ENCODE data around the gene SETSIP. TPM values are rescaled to one million over a fixed set of nuclear protein-coding genes. Genes with fewer than 3 reads are reported as not detected.
"Not testable (repeated sequence)": the region's sequence is repeated elsewhere in the genome, so short reads cannot be mapped to it uniquely, and the experiment has no call there.

The SETSIP gene, protein sequence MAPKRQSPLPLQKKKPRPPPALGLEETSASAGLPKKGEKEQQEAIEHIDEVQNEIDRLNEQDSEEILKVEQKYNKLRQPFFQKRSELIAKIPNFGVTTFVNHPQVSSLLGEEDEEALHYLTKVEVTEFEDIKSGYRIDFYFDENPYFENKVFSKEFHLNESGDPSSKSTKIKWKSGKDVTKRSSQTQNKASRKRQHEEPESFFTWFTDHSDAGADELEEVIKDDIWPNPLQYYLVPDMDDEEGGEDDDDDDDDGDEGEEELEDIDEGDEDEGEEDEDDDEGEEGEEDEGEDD
- under 0.01 and 0.20 TPM in 2 replicates for total RNA-seq

DNA sequence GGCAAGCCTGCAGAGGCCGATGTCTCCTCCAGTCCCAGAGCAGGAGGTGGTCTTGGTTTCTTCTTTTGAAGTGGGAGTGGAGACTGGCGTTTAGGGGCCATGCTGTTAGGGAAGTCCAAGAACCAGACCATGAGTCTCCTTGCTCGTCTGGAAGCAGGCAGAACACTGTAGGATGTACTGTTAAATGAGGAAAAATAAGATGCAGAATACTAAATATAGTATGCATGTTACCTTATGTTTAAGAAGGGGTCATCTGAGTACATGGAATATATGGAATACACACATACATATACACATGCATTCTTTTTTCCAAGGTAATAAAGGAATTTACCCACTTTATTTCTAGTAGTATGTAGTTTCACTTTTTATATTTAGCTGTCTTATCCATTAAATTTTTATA lies at the start of gene SETSIP:
TSS of gene SETSIP (minus strand) at position 101 of the 400 bp plus-strand sequence. CDS start at position 101, 0 bp downstream.
- DNase-seq (ENCODE audit: low read depth in 2 of 2) = no peak

DNA sequence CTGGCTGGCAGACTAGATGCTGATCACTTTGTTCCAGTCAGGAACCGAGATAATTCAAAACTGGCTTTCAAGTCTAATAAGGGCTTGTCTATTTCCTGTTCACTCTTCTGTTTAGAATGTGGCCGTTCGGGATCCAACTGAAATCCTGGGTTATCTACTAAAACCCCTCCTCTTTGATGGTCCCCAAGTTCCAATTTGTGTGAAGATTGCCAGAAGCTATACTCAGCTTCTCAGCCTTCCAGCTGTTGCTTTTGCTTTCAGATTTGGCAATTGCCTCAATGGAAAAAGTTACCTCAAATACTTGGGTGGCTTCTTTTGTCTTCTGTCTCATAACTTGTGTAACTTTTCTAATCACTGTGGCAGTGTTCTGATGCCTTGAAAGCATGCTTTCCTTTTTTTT lies 48.7 kb upstream of the SETSIP start:
- DNase-seq (ENCODE audit: low read depth in 2 of 2) = peak in 1 of 2 donors; percentile 33

DNA sequence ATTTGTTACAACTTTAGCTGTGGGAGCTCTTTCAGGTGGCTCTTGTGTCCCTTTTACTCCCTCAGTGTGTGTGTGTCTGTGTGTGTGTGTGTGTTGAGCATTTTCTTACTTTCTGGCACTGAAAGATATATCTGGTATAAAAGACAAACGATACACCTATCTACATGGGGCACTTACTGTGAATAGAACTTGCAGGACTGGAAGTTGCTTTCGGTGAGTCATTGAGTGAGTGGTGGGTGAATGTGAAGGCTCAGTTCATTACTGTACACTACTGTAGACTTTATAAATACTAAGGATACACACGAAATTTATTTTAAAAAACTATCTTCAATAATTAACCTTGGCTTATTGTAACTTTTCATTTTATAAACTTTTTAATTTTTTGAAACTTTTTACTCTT lies 43.6 kb upstream of the SETSIP start:
- DNase-seq (ENCODE audit: low read depth in 2 of 2) = no peak

DNA sequence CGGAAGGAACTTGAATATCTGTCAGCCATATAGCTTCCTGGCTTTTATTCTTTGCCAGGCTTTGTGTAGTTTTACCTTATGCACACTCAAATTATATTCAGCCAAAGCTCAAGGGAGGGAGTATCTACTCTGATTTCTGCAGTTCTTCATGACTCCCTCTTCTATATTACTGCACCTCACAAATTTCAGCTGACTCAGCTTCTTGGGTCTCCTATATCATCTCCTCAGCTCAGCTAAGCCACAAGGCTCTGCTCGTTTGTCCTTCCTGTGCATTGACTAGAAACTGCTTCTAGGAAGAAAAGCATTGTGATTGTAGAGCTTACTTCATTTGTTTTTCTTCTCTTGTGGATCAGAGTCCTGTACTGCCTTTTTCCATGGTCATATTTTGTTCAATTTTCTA lies 42.3 kb upstream of the SETSIP start:
- peak in 1 of 2 donors; percentile 8 for DNase-seq (ENCODE audit: low read depth in 2 of 2)

DNA sequence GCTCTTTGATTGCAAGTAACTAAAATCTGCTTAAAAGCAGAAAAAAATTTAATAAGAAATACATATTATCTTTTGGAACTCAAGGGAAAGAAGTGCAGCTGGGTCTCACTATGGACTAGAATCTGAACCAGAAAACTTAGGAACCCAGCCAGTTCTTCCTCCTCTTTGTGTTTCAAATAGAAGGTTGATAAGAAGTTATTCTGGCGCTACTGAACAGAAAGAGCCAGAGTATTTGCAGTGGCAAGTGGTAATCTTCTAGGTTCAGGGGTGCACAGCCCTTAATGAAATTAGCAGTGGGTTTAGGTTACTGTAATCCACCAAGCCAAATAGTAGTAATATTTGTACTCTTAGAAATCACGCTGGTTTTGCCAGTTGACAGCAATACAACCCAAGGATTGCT lies 33.4 kb upstream of the SETSIP start:
- no peak for DNase-seq (ENCODE audit: low read depth in 2 of 2)

DNA sequence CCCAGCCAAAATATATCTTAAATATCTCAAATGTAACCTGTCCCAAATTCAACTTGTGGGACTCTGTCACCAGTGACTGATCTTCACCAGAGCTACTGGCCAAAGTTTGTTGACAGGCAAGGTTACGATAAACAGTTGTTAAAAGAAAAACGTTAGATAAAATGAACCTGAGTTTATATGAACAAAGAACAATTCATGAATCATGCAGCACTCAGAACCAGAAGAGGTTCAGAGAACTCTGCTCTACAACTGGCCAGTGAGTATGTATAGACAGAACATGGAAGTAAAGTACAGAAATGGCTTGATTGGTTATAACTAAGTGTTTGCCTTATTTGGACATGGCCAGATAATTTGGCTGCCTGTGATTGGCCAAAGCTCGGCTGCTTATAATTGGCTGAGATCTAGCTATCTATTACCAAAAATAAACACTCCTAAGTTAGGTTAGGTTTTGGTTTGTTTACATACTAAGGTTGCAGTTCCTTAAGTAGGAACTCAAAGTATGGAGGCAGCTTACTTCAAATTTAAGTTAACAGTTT lies 30.4 kb upstream of the SETSIP start:
- DNase-seq (ENCODE audit: low read depth in 2 of 2) = no peak

DNA sequence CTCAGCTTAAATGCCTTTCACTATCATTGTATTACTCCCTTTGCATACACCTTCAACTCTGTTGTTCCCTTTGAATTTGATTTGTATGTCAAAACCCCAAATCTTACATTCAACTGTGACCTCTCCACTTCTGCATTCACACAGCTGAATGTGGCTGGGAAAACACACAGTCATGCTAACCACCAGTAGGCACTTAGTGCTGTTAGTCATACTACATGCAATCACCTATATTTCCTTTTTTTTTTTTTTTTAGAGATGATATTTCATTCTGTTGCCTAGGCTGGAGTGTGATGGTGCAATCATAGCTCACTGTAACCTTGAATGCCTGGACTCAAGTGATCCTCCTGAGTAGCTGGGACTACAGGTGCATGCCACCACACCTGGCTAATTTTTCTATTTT lies 21.1 kb upstream of the SETSIP start:
- no peak for DNase-seq (ENCODE audit: low read depth in 2 of 2)

DNA sequence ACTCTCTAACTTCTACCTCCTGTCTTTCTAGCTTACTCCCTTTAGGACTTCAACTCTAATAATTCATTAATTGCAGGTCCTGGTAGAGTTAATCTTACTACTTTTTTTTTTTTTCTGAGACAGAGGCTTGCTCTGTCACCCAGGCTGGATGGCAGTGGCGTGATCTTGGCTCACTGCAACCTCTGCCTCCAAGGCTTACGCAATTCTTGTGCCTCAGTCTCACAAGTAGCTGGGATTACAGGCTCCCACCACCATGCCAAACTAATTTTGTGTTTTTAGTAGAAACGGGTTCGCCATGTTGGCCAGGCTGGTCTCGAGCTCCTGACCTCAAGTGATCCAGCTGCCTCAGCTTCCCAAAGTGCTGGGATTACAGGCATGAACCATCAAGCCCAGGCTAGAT lies 20.7 kb upstream of the SETSIP start:
- DNase-seq (ENCODE audit: low read depth in 2 of 2) = no peak

DNA sequence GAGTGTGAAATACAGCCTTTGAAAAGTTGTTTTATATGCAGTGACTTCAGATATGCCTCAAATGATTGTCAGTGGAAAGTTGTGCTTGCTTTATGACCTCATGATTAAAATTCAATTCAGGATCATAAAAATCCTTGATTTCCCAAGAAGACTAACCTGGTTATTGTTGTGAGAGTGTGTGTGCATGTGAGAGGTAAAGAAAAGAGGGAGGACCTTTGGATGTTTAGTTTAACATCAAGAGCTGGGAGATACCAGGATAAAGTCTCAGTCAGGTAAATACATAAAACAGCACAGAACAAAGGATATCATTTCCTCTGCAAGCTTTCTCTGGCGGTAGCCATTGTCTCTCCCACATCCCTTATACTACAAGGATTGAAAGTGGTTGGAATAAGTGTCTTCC lies 19.4 kb upstream of the SETSIP start:
- no peak for DNase-seq (ENCODE audit: low read depth in 2 of 2)

DNA sequence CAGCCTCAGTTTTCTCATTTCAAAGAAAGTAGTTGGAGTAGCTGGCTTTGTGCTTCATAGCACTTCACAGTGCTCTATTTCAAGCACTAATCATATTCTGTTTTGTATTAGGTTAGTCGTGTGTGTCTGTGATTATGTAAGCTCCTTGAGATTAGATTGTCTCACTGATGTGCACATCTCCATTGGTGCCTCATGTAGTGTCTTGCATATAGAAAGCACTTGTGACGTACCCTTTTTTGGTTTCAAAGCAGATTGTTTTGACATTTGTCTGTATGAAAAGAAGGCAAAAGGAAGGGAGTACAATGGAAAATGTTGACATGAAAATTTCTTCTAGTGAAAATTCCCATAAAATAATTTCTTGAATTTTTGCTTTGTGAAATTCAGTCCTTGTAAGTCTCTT lies 18.9 kb upstream of the SETSIP start:
- DNase-seq (ENCODE audit: low read depth in 2 of 2) = no peak

DNA sequence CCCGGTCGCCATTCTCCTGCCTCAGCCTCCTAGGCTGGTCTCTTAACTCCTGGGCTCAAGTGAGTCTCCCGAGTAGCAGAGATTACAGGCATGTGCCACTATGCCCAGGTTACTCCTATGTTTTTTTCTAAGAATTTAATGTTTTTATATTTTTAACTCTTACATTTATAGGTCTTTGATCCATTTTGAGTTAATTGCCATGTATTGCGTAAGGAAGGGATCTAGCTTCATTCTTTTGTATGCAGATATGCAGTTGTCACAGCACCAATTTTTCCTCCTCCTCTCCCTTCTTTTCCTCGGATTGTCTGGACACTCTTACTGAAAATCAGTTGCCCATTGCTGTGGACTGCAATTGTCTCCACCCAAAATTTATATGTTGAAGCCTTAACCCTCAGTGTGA lies 16.4 kb upstream of the SETSIP start:
- no peak for DNase-seq (ENCODE audit: low read depth in 2 of 2)

DNA sequence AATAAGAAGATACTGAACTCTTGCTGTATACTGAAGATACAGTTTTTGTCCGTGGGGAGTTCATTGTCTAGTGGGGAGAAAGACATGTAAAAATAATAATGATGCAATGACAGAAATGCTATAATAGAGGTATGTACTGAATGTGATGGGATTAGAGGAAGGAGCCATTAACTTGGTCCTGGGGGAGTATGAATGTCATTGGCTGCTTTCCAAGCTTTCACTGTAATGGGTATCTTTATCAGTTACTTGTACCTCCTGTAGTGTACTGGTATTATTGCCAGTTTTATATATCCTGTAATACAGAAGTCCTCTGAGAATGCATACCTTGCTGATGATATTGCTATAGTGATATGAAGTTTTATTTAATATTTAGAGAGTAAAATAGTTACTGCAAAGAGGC lies 12.3 kb upstream of the SETSIP start:
- no peak for DNase-seq (ENCODE audit: low read depth in 2 of 2)

DNA sequence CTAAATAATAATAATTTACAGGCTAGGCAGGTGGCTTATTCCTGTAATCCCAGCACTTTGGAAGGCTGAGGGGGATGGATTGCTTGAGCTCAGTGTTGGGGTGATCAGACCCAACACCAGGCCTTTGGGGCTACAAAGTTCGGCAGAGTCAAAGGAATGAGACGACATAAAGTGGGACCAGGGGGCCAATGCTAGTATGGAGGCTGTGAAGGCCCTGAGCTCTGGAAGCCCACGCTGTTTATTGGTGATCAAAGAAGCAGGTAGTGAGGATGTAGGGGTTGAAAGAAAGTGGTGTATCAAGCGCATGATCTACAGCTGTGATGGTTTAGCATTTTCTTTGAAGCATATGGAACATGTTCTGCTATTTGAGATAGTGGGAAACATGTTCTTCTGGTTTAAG lies 10.5 kb upstream of the SETSIP start:
- DNase-seq (ENCODE audit: low read depth in 2 of 2) = peak in 1 of 2 donors; percentile 4

DNA sequence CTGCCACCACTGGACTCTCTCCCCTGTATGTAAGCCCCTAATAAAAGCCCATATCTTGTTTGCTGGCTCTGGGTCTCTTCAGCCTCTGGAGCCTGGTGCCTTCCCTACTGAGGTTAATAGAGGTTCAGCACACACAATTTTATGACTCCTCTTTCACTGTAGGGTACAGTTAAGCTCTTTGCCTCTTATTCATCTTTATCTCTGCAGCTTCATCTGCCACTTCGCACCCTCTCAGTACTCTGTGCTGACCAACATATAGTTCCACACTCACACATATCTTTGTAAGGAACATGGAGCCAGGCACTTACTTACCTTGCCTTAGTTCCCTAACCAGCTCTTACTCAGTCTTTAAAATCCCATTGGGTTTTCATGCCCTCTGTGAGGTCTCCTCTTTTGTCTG lies 9.4 kb upstream of the SETSIP start:
- no peak for DNase-seq (ENCODE audit: low read depth in 2 of 2)

DNA sequence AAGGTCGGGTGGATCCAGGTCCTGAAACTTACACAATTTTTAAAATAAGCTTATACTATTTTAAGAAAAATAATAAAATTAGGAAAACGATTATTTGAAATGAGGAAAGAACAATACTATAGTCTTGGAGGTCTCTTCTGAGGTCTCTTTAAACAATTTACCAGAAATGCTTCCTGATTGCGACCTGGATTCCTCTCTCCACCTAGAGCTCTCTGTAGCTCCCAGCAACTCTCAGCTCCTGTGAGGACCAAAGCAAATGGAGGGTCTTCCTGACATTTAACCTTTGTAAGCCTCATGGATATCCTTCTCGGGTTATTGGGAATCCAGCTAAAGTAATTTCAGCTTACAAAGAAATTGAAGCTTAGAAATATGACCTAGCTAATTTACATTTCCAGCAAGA lies 5.8 kb upstream of the SETSIP start:
- DNase-seq (ENCODE audit: low read depth in 2 of 2) = no peak

DNA sequence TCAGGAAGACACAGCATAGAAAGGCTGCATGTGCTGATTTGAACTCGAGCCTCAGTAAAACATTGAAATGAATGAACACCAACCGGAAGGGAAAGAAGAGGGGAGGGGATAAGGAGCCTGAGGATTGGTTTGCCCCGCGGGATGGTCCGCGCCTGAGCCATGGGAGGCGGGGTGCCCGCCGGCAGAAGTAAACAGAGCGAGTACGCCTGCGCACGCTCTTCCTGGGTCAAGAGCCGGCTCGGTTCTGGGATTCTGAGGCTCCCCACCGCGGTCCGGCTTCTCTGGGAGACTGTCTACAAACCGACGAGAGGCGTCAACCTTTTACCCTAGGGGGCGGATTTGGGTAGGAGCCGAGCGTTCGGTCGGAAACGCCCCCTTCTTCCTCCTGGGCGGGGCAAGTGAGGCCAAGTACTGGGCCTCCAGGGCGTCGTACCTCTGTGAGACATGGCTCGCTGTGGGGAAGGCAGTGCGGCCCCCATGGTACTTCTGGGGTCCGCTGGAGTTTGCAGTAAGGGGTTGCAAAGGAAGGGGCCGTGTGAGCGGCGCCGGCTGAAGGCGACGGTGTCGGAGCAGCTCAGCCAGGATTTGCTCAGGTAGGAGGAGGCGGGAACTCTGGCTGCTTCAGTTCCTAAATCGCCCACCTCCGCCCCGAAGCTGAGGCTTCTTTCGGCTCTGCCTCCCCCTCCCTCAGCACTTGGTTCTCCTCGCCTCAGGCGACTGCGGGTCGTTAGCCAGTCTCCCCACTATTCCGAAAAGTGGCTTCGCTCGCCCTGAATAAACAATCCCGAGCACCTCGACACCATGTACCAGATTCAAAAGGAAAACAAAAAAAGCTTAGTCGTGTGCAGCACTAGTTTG lies 5.1 kb upstream of the SETSIP start, which contains the start of gene BTBD8:
TSS of gene BTBD8 (plus strand) at position 218 of the 858 bp plus-strand sequence. CDS start at position 445, 227 bp downstream.
- DNase-seq (ENCODE audit: low read depth in 2 of 2) = peak; percentile 51 to 58

DNA sequence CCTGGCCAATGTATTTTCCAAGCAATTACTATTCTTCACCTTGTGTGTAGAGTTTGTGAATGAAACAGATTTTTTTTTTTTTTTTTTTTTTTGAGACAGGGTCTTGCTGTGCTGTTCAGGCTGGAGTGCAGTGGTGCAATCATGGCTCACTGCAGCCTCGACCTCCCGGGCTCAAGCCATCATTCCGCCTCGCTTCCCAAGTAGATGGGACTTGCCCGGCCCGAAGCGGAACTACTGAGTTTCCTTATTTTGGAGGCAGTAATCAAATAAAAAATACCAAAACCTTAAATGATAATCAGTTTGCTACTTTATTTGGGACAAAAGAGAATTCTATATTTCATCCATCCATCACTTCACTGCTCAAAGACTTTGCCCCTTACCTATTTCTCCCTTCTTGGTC lies 4.2 kb upstream of the SETSIP start:
- DNase-seq (ENCODE audit: low read depth in 2 of 2) = no peak

DNA sequence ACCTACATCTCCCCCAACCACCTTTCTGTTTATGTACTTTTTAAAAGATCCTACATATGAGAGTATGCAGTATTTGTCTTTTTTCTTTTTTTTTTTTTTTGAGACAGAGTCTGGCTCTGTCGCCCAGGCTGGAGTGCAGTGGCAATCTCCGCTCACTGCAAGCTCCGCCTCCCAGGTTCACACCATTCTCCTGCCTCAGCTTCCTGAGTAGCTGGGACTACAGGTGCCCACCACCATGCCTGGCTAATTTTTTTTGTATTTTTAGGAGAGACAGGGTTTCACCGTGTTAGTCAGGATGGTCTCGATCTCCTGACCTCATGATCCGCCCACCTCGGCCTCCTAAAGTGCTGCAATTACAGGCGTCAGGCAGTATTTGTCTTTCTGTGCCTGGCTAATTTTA lies 2.9 kb upstream of the SETSIP start:
- not testable (repeated sequence) for DNase-seq (ENCODE audit: low read depth in 2 of 2)

DNA sequence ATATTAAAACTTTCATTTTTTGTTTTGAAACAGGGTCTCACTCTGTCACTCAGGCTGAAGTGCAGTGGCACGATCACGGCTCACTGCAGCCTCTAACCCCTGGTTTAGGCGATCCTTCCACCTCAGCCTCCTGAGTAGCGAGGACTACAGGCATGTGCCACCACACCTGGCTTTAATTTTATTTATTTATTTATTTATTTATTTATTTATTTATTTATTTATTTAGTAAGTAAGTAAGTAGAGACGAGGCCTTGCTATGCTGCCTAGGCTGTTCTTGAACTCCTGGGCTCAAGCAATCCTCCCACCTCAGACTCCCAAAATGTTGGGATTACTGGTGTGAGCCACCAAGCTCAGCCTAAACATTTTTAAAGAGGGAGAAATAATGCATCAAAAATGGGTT lies 1.2 kb upstream of the SETSIP start:
- no peak for DNase-seq (ENCODE audit: low read depth in 2 of 2)

DNA sequence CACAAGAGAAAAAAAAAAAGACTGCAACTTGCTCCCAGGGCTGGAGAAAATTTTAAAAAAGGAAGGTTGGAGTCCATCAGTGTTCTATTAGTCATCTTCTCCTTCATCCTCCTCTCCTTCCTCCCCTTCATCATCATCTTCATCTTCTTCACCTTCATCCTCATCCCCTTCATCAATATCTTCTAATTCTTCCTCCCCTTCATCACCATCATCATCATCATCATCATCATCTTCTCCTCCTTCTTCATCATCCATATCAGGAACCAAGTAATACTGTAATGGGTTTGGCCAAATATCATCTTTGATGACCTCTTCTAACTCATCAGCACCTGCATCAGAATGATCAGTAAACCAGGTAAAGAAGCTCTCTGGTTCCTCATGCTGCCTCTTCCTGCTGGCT lies 765 bp downstream of the SETSIP start:
- DNase-seq (ENCODE audit: low read depth in 2 of 2) = not testable (repeated sequence)

DNA sequence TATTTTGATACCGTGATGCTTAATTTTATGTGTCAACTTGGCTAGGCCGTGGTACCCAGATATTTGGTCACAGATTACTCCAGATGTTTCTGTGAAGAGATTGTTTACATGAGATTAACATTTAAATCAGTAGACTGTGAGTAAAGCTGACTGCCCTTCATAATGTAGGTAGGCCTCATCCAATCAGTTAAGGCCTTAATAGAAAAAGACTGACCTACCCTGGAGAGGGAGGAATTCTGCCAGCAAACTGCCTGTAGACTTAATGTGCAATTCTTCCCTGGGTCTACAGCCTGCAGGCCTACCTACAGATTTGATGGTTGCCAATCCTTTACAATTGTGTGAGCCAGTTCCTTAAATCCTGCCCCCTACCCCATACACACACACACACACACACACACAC lies 4.3 kb downstream of the SETSIP start:
- DNase-seq (ENCODE audit: low read depth in 2 of 2) = no peak

DNA sequence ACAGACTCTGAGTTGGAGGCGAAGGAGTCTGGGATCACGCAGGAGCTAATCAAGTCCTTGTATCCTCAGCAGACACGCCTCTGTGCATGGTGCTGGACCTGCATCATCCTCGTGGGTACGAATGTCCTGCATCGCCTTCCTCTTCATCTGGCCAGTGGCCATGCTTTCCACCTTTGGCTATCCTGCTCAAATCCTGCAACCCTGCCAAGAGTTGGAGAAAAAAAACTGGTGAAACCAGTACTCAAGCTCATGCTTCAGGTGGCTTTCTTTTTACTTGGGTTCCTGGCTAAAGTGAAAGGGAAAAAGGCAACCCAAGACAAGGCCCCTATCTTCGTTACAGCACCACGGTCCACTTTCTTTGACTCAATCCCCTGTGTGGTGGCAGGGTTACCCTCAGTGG lies 8.9 kb downstream of the SETSIP start:
- DNase-seq (ENCODE audit: low read depth in 2 of 2) = no peak

DNA sequence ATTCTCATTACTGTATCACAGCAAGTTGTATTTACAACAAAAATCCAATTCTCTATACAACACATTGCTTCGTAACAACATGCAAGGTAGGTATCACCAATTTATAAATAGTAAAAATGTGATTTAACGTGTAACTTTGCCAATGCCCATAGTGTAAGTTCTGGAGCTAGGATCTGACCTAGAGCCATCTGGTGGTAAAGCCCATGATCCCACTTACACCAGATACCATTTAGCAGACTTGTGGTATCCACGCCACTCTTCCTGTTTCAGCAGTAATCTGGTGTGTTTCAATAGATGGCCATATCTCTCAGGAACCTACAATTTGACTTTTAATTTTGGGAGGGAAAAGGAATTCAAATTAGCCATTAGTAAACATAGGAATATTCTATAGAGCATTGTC lies 10.2 kb downstream of the SETSIP start:
- DNase-seq (ENCODE audit: low read depth in 2 of 2) = no peak
